A549 (cell line): Measurements from ENCODE around the gene CA7.

ENCODE experiments used
- EP300 ChIP-seq, 2 experiments: fragments of >200 bp; sonication (Bioruptor Twin); formaldehyde crosslinking; IDR thresholded peaks; 2 replicates in 1 of 2; 3 replicates in 1 of 2; pipeline ENCODE4 v1.6.1; 2016 to 2017
- TF ChIP-seq, protein P1 (sequence below): fragments of >200 bp; sonication (Bioruptor Twin); formaldehyde crosslinking; IDR thresholded peaks from 3 replicates; pipeline ENCODE4 v1.5.1; 2016

DNA sequence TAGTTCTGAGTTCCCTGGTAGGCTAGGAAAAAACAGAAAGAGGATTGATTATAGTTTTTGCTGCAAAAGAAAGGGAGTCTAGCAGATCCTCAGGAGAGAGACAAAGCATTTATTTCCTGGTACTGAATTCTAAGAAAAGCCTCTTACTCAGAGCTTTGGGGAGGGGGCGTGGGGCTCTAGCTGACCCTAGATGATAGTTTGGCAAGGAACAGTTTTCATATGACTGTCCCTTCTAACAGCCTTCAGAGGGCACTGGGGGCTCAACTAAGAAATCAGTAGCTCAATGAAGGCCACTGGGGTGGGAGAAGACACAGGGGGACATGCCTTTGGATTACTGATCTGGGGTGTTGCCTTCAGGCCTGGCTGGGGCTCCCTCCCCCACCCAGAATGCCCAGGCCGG is 4.0 kb downstream of the CA7 start:
- TF ChIP-seq, protein P1, sequence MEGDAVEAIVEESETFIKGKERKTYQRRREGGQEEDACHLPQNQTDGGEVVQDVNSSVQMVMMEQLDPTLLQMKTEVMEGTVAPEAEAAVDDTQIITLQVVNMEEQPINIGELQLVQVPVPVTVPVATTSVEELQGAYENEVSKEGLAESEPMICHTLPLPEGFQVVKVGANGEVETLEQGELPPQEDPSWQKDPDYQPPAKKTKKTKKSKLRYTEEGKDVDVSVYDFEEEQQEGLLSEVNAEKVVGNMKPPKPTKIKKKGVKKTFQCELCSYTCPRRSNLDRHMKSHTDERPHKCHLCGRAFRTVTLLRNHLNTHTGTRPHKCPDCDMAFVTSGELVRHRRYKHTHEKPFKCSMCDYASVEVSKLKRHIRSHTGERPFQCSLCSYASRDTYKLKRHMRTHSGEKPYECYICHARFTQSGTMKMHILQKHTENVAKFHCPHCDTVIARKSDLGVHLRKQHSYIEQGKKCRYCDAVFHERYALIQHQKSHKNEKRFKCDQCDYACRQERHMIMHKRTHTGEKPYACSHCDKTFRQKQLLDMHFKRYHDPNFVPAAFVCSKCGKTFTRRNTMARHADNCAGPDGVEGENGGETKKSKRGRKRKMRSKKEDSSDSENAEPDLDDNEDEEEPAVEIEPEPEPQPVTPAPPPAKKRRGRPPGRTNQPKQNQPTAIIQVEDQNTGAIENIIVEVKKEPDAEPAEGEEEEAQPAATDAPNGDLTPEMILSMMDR, result no peak
- TF ChIP-seq EP300 (IDR thresholded peaks at IDR 0.05), result no peak
